Erythroblast (primary cell): Measurements from ENCODE around the gene TOR1A.
"Not testable (repeated sequence)": the region's sequence is repeated elsewhere in the genome, so short reads cannot be mapped to it uniquely, and the experiment has no call there.

Experiments
- GATA1 ChIP-seq: IDR thresholded peaks from 2 replicates; pipeline ENCODE4 v1.6.1; 2011; ENCODE audit warnings: low read depth, mild to moderate bottlenecking, control low read depth, low read length, moderate library complexity
- POLR2A ChIP-seq: IDR thresholded peaks from 2 replicates; pipeline ENCODE4 v1.6.1; 2011; ENCODE audit warnings: mild to moderate bottlenecking, low read length

GRCh38 chr9:129796029-129796428 lies 27.9 kb downstream of the TOR1A start:
- not testable (repeated sequence) for TF ChIP-seq POLR2A, GATA1
